OCI-LY7 (cell line): Measurements from ENCODE around the gene CNTF. TPM values are rescaled to one million over a fixed set of nuclear protein-coding genes. Genes with fewer than 3 reads are reported as not detected.
A peak's percentile ranks its signal among the peaks of the same experiment; 100 is the strongest.

Experiments
- BruUV-seq: library from RNA; stranded (reverse); fragments of 400-500 nt; replicated peaks from 2 replicates; lab custom pipeline; 2021; lab: Mats Ljungman, UMichigan
- CTCF ChIA-PET: fragments of 300-600 bp; sonication (Branson Sonifier 250); formaldehyde crosslinking; loops from one replicate; lab custom pipeline; 2022; ENCODE audit warnings: antibody characterized with exemption; ENCODE audit not compliant: unreplicated experiment; lab: Charles Lee
- POLR2A ChIA-PET: fragments of 300-600 bp; sonication (Branson Sonifier 250); formaldehyde crosslinking; loops from one replicate; lab custom pipeline; 2022; ENCODE audit warnings: antibody characterized with exemption; lab: Charles Lee
- DNase-seq: peaks from one replicate; pipeline ENCODE4 v3.0.0-alpha.2; 2015; ENCODE audit warnings: low spot score
- H2AFZ ChIP-seq: fragments of 200-600 bp; sonication (generic), shearing (Covaris generic); 2 replicates; pipeline ENCODE4 v1.6.1; 2014; ENCODE audit warnings: mild to moderate bottlenecking, antibody characterized with exemption, low read length, moderate library complexity
- H3K27ac ChIP-seq: fragments of 200-600 bp; sonication (generic); 2 replicates; pipeline ENCODE4 v1.5.1; 2014; ENCODE audit warnings: mixed run types, low read depth, mild to moderate bottlenecking, moderate library complexity, low read length, inconsistent platforms; ENCODE audit not compliant: poor library complexity, severe bottlenecking
- H3K36me3 ChIP-seq: fragments of 200-600 bp; sonication (generic); 2 replicates; pipeline ENCODE4 v1.6.1; 2014; ENCODE audit warnings: mild to moderate bottlenecking, antibody characterized with exemption, low read length, moderate library complexity, mixed read lengths; ENCODE audit not compliant: insufficient read depth
- H3K4me1 ChIP-seq: fragments of 200-600 bp; sonication (generic); 2 replicates; pipeline ENCODE4 v1.5.1; 2014; ENCODE audit warnings: mild to moderate bottlenecking, low read length; ENCODE audit not compliant: insufficient read depth, poor library complexity, severe bottlenecking
- H3K4me2 ChIP-seq: fragments of 200-600 bp; sonication (generic); 2 replicates; pipeline ENCODE4 v1.6.1; 2014; ENCODE audit warnings: mild to moderate bottlenecking, low read length
- H3K4me3 ChIP-seq: fragments of 200-600 bp; sonication (generic); 2 replicates; pipeline ENCODE4 v1.5.1; 2014; ENCODE audit warnings: mild to moderate bottlenecking, low read depth, low read length; ENCODE audit not compliant: poor library complexity, severe bottlenecking
- H3K79me2 ChIP-seq: fragments of 200-600 bp; sonication (generic); 2 replicates; pipeline ENCODE4 v1.6.1; 2016; ENCODE audit warnings: low read depth, mild to moderate bottlenecking, low read length, moderate library complexity, mixed read lengths; ENCODE audit not compliant: insufficient read depth
- H3K9me2 ChIP-seq: fragments of 200-600 bp; sonication (generic); 2 replicates; pipeline ENCODE4 v1.6.1; 2016; ENCODE audit warnings: mild to moderate bottlenecking, low read length, mixed read lengths; ENCODE audit not compliant: insufficient read depth
- H3K9me3 ChIP-seq: fragments of 200-600 bp; sonication (generic); 2 replicates; pipeline ENCODE4 v1.6.1; 2014; ENCODE audit warnings: mild to moderate bottlenecking, mixed run types, low read length, mixed read lengths
- H4K20me1 ChIP-seq: fragments of 200-600 bp; sonication (generic); 2 replicates; pipeline ENCODE4 v1.6.1; 2014; ENCODE audit warnings: mild to moderate bottlenecking, antibody characterized with exemption, low read length, moderate library complexity, mixed read lengths; ENCODE audit not compliant: insufficient read depth
- CTCF ChIP-seq: fragments of 200-600 bp; sonication (generic); conservative IDR thresholded peaks from 2 replicates; pipeline ENCODE4 v1.5.1; 2014; ENCODE audit warnings: mild to moderate bottlenecking, antibody characterized with exemption, low read length, moderate library complexity, mixed read lengths
- EZH2phosphoT487 ChIP-seq: fragments of 200-600 bp; sonication (generic); IDR thresholded peaks from 2 replicates; pipeline ENCODE4 v1.6.1; 2018; ENCODE audit warnings: low read depth, borderline replicate concordance, mild to moderate bottlenecking, mixed run types, antibody characterized with exemption, low read length, moderate library complexity, mixed read lengths
- intact Hi-C: fragments of 100-400 bp; cut with micrococcal nuclease; formaldehyde crosslinking; loops from one replicate; pipeline ENCODE4 v1.10.0; 2022; ENCODE audit not compliant: unreplicated experiment
- total RNA-seq, 2 experiments: library from RNA; depleted of rRNA in 1 of 2; stranded (reverse); fragments of >200 nt in 1 of 2; shearing (Covaris generic) in 1 of 2; gene quantifications; 2 replicates each; pipeline ENCODE4 v1.2.3, GENCODE V29; 2014 to 2022

Gene CNTF
- total RNA-seq, 2 experiments from 2014 or later: 3.3 to 3.4 TPM

GRCh38 chr11:58639669-58640068 lies 17.2 kb downstream of the CNTF start:
- intact Hi-C loops: no loop called here
- ChIA-PET POLR2A (interaction anchor here (1.1 to 1.3 kb wide), 2 partner anchors 11 to 12 kb away, joined by 3 to 4 read pairs; no protein-coding TSS in a partner anchor), CTCF (no interaction called here)
- no peaks in the 10 kb centered on the region for H3K79me2 ChIP-seq
- no peaks in the 10 kb centered on the region for H3K9me2 ChIP-seq
- H3K4me1 ChIP-seq: peaks cover 7% of the 10 kb centered on the region
- H4K20me1 ChIP-seq: no peaks in the 10 kb centered on the region
- no peaks in the 10 kb centered on the region for H3K9me3 ChIP-seq
- H3K4me2 ChIP-seq: no peak overlapping the region
- H3K36me3 ChIP-seq: no peaks in the 10 kb centered on the region
- no peak overlapping the region for H3K4me3 ChIP-seq
- no TSS peak for BruUV-seq
- no peak overlapping the region for H2AFZ ChIP-seq
- H3K27ac ChIP-seq: no peak overlapping the region
- TF ChIP-seq EZH2phosphoT487: no peak
- TF ChIP-seq CTCF: no peak
- no peak for DNase-seq

- no peaks in the 10 kb centered on the region for H3K79me2 ChIP-seq
- H2AFZ ChIP-seq: peak overlapping the region; percentile 55; the same call in 1 of the 2 replicates
- CTCF ChIA-PET: no interaction called here
These were observed 18.0 kb downstream of the CNTF start for GRCh38 chr11:58640386-58641023.

More at GRCh38 chr11:58640386-58641023, 18.0 kb downstream of the CNTF start:
- H3K4me2 ChIP-seq: no peak overlapping the region
- H3K27ac ChIP-seq: no peak overlapping the region
- POLR2A ChIA-PET: interaction anchor here (1.3 kb wide), 1 partner anchor 10 kb away, joined by 4 read pairs; no protein-coding TSS in a partner anchor
- H3K9me3 ChIP-seq: no peaks in the 10 kb centered on the region
- no TSS peak for BruUV-seq
- DNase-seq: peak; percentile 14
- TF ChIP-seq EZH2phosphoT487: no peak
- no peak for TF ChIP-seq CTCF
- intact Hi-C loops: no loop called here
- no peak overlapping the region for H3K4me3 ChIP-seq
- peaks cover 7% of the 10 kb centered on the region for H3K4me1 ChIP-seq
- no peaks in the 10 kb centered on the region for H3K36me3 ChIP-seq
- H4K20me1 ChIP-seq: no peaks in the 10 kb centered on the region
- no peaks in the 10 kb centered on the region for H3K9me2 ChIP-seq
